Fibroblast of lung (primary cell): Measurements from ENCODE around the gene NXNL2.

Experiments
- EZH2 ChIP-seq: IDR thresholded peaks from 2 replicates; pipeline ENCODE4 v1.5.1; 2012; ENCODE audit warnings: low read length, control low read depth, mild to moderate bottlenecking; ENCODE audit errors: missing control alignments
- TF ChIP-seq, protein P1 (sequence below), 2 donors: IDR thresholded peaks in 1 of 2; conservative IDR thresholded peaks in 1 of 2; 1 replicate in 1 of 2; 2 replicates in 1 of 2; pipeline ENCODE4 v1.5.1; 2011 to 2012; ENCODE audit warnings: low read length in 2 of 2, control low read depth in 1 of 2, inconsistent platforms in 1 of 2, low read depth in 1 of 2, mild to moderate bottlenecking in 1 of 2

DNA sequence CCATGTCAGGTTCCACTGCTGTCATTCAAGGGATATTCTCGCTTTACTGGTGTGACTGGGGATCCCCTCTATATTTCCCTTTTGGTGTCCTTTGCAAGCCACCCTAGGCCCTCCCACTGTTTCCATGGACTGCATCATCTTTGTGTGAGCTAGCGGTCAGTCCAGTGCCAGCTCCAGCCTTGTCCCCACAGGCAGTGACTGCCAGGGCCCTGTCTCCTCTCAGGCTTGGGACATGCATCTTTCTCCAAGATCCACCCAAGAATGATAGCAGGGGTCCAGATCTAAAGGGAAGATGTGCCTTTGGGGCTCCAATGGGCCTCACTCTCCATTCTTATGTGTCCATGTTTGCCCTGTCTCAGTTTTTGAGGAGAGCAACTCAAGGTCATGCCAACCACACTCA is 37.8 kb upstream of the NXNL2 start:
- TF ChIP-seq, protein P1, sequence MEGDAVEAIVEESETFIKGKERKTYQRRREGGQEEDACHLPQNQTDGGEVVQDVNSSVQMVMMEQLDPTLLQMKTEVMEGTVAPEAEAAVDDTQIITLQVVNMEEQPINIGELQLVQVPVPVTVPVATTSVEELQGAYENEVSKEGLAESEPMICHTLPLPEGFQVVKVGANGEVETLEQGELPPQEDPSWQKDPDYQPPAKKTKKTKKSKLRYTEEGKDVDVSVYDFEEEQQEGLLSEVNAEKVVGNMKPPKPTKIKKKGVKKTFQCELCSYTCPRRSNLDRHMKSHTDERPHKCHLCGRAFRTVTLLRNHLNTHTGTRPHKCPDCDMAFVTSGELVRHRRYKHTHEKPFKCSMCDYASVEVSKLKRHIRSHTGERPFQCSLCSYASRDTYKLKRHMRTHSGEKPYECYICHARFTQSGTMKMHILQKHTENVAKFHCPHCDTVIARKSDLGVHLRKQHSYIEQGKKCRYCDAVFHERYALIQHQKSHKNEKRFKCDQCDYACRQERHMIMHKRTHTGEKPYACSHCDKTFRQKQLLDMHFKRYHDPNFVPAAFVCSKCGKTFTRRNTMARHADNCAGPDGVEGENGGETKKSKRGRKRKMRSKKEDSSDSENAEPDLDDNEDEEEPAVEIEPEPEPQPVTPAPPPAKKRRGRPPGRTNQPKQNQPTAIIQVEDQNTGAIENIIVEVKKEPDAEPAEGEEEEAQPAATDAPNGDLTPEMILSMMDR (conservative IDR thresholded peaks at IDR 0.05 in 1 of 2, IDR thresholded peaks at IDR 0.05 in 1 of 2; ENCODE audit: low read depth in 1 of 2, low read length in 2 of 2), result no peak
- TF ChIP-seq EZH2, result no peak
